ENCODE measurements around the gene GPRC5D. TPM values are rescaled to one million over a fixed set of nuclear protein-coding genes. Genes with fewer than 3 reads are reported as not detected.

GPRC5D gene
- total and polyA plus RNA-seq, 3 donors from 2014 or later = 0.68 to 5.5 (median 4.0) TPM

DNA sequence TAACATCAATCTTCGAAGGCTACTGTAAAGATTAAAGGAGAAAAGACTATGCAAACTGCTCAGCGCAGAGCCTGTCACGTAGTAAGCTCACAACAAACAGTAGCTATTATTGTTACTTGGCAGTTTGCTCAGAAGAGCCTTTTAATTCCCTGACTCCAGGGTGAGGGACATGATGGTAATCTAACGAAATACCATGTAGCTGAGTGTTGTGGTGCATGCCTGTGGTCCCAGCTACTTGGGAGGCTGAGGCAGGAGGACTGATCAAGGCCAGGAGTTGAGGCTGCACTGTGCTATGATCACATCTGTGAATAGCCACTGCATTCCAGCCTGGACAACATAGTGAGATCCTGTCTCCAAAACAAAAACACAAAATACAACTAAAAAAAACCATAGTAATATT is 25.3 kb upstream of the GPRC5D start:
- no peak for TF ChIP-seq POLR2A (IDR thresholded peaks at IDR 0.05)
- TF ChIP-seq, protein P1, sequence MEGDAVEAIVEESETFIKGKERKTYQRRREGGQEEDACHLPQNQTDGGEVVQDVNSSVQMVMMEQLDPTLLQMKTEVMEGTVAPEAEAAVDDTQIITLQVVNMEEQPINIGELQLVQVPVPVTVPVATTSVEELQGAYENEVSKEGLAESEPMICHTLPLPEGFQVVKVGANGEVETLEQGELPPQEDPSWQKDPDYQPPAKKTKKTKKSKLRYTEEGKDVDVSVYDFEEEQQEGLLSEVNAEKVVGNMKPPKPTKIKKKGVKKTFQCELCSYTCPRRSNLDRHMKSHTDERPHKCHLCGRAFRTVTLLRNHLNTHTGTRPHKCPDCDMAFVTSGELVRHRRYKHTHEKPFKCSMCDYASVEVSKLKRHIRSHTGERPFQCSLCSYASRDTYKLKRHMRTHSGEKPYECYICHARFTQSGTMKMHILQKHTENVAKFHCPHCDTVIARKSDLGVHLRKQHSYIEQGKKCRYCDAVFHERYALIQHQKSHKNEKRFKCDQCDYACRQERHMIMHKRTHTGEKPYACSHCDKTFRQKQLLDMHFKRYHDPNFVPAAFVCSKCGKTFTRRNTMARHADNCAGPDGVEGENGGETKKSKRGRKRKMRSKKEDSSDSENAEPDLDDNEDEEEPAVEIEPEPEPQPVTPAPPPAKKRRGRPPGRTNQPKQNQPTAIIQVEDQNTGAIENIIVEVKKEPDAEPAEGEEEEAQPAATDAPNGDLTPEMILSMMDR (IDR thresholded peaks at IDR 0.05) = no peak
- Histone ChIP-seq H3K9me3 (no peaks in the 10 kb centered on the region), H3K36me3 (ENCODE audit: low read depth, missing control alignments) (no peaks in the 10 kb centered on the region), H3K27ac (no peak overlapping the region), H3K27me3 (no peaks in the 10 kb centered on the region), H3K4me1 (no peaks in the 10 kb centered on the region), H3K4me3 (no peak overlapping the region)
- intact Hi-C loops (cut with DNase I; ENCODE audit: low total_unique reads) = no loop called here
- 90 to 92% methylated on average over 4 of the region's 4 CpGs for WGBS, 2 donors
- DNase-seq = no peak

- H3K36me3 ChIP-seq (ENCODE audit: low read depth, missing control alignments) = no peaks in the 10 kb centered on the region
- H3K9me3 ChIP-seq = no peaks in the 10 kb centered on the region
- 63 to 74% methylated on average over 2 of the region's 2 CpGs for WGBS, 2 donors
- TF ChIP-seq POLR2A (IDR thresholded peaks at IDR 0.05) = no peak
- TF ChIP-seq, protein P1 (IDR thresholded peaks at IDR 0.05) = no peak
- H3K4me1 ChIP-seq = no peaks in the 10 kb centered on the region
- no peaks in the 10 kb centered on the region for H3K27me3 ChIP-seq
- no peak overlapping the region for H3K27ac ChIP-seq
- intact Hi-C loops (cut with DNase I; ENCODE audit: low total_unique reads) = no loop called here
- no peak for DNase-seq
- no peak overlapping the region for H3K4me3 ChIP-seq
These were observed 24.4 kb upstream of the GPRC5D start for GRCh38 chr12:12976366-12976765.

DNA sequence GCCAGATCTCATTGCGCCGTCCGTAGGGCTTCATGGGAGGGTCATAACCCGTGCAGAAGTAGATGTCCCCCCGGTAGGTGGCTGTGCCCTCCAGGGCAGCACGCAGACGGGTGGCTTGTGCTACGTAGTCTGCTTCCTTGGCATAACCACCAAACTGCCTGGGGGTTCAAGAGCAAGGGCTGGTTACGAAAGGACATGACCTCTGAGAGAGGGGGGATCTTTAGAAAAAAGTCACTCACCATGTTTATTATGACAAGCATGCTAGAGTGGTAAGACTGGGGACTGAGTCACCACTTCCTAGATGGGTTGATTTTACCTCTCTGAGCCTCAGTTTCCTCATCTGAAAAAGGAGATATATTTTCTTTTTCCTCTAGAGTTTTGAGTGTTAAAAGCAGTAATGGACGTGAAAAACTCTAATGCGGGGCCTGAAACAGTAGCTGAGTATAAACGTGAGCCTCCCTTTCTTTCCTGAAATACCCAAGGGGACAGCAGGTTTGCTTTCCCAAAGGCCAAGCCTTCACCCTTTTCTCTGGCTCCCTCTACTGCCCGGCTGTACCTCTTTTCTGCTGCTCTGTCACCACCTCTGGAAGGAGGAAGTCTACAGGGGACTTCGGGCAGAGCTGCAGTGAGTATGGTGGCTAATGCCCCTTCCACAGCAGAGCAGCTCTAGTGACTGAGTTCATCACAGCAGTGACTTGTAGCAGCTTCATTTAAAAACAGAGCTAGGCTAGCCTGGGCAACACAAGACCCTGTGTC is 23.5 kb upstream of the GPRC5D start:
- H3K27me3 ChIP-seq = no peaks in the 10 kb centered on the region
- no peak overlapping the region for H3K4me3 ChIP-seq
- intact Hi-C loops (cut with DNase I; ENCODE audit: low total_unique reads) = no loop called here
- no peak for TF ChIP-seq POLR2A (IDR thresholded peaks at IDR 0.05)
- TF ChIP-seq, protein P1 (IDR thresholded peaks at IDR 0.05) = no peak
- no peaks in the 10 kb centered on the region for H3K9me3 ChIP-seq
- DNase-seq = no peak
- no peak overlapping the region for H3K27ac ChIP-seq
- no peaks in the 10 kb centered on the region for H3K36me3 ChIP-seq (ENCODE audit: low read depth, missing control alignments)
- no peaks in the 10 kb centered on the region for H3K4me1 ChIP-seq
- 81 to 82% methylated on average over 14 of the region's 14 CpGs for WGBS, 2 donors

DNA sequence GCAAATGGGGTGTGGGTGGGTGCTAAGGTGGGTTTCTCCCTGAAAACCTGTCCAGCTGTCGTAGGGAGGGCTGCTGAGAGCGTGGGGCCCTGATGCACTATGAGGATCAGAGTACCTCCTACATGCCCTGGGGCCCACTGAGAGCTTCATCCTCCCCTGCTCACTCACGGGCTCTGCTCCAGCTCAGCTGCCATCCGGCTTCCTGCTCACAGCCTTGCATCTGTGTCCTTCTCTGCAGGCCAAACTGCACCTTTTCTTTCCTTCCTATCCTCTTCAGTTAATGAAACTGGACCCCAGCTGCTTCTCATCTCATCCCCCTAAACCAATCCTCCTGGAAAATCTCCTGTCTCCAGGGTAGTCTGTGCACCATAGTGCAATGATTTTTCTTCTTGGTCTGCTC is 22.2 kb upstream of the GPRC5D start:
- no peak overlapping the region for H3K27ac ChIP-seq
- TF ChIP-seq, protein P1 (IDR thresholded peaks at IDR 0.05) = no peak
- H3K4me3 ChIP-seq = no peak overlapping the region
- no peaks in the 10 kb centered on the region for H3K27me3 ChIP-seq
- H3K36me3 ChIP-seq (ENCODE audit: low read depth, missing control alignments) = no peaks in the 10 kb centered on the region
- WGBS, 2 donors = 91 to 93% methylated on average over 4 of the region's 4 CpGs
- no peak for DNase-seq
- no peaks in the 10 kb centered on the region for H3K4me1 ChIP-seq
- intact Hi-C loops (cut with DNase I; ENCODE audit: low total_unique reads) = no loop called here
- no peaks in the 10 kb centered on the region for H3K9me3 ChIP-seq

- Histone ChIP-seq H3K9me3 (no peaks in the 10 kb centered on the region), H3K4me1 (no peaks in the 10 kb centered on the region), H3K4me3 (no peak overlapping the region), H3K27ac (no peak overlapping the region), H3K36me3 (ENCODE audit: low read depth, missing control alignments) (no peaks in the 10 kb centered on the region), H3K27me3 (no peaks in the 10 kb centered on the region)
- TF ChIP-seq POLR2A (IDR thresholded peaks at IDR 0.05) = no peak
- TF ChIP-seq, protein P1 (IDR thresholded peaks at IDR 0.05) = no peak
- 92 to 98% methylated on average over 2 of the region's 2 CpGs for WGBS, 2 donors
- intact Hi-C loops (cut with DNase I; ENCODE audit: low total_unique reads) = no loop called here
- no peak for DNase-seq
These were observed 21.0 kb upstream of the GPRC5D start for GRCh38 chr12:12973019-12973418.

All from testis (tissue), 3 donors.